Karpas-422 (cell line): ENCODE measurements around the gene NECTIN1. TPM values are rescaled to one million over a fixed set of nuclear protein-coding genes. Genes with fewer than 3 reads are reported as not detected.

ENCODE experiments used
- DNase-seq: peaks from one replicate; pipeline ENCODE4 v3.0.0-alpha.2; 2015
- H2AFZ ChIP-seq: fragments of 200-600 bp; sonication (generic); 2 replicates; pipeline ENCODE4 v1.6.1; 2014; ENCODE audit warnings: antibody characterized with exemption, low read length, mixed read lengths
- H3K27ac ChIP-seq: fragments of 200-600 bp; sonication (generic); 2 replicates; pipeline ENCODE4 v1.5.1; 2014; ENCODE audit warnings: mild to moderate bottlenecking, low read length, moderate library complexity
- H3K27me3 ChIP-seq: fragments of 200-600 bp; sonication (generic); 2 replicates; pipeline ENCODE4 v1.6.1; 2014; ENCODE audit warnings: low read length, mixed read lengths
- H3K36me3 ChIP-seq: fragments of 200-600 bp; sonication (generic); 2 replicates; pipeline ENCODE4 v1.6.1; 2014; ENCODE audit warnings: low read length, mixed read lengths; ENCODE audit not compliant: insufficient read depth
- H3K4me1 ChIP-seq: fragments of 200-600 bp; sonication (generic); 2 replicates; pipeline ENCODE4 v1.6.1; 2014; ENCODE audit warnings: mild to moderate bottlenecking, low read length, mixed read lengths
- H3K4me2 ChIP-seq: fragments of 200-600 bp; sonication (generic); 2 replicates; pipeline ENCODE4 v1.6.1; 2014; ENCODE audit warnings: low read length, low read depth, mild to moderate bottlenecking; ENCODE audit not compliant: poor library complexity, severe bottlenecking
- H3K4me3 ChIP-seq: fragments of 200-600 bp; sonication (generic); 2 replicates; pipeline ENCODE4 v1.5.1; 2014; ENCODE audit warnings: mild to moderate bottlenecking, antibody characterized with exemption, low read length, mixed read lengths
- H3K79me2 ChIP-seq: fragments of 200-600 bp; sonication (generic); 2 replicates; pipeline ENCODE4 v1.6.1; 2014; ENCODE audit warnings: mild to moderate bottlenecking, low read length, mixed read lengths
- H3K9ac ChIP-seq: fragments of 200-600 bp; sonication (generic); 2 replicates; pipeline ENCODE4 v1.6.0; 2014; ENCODE audit warnings: low read length
- H3K9me2 ChIP-seq: fragments of 200-600 bp; sonication (generic), shearing (Covaris generic); replicated peaks from 2 replicates; pipeline ENCODE4 v1.6.0; 2014; ENCODE audit warnings: mild to moderate bottlenecking, low read length, moderate library complexity; ENCODE audit not compliant: insufficient read depth
- H3K9me3 ChIP-seq: fragments of 300-700, 200-600 bp; sonication (generic); 2 replicates; pipeline ENCODE4 v1.6.1; 2014; ENCODE audit warnings: low read length, mixed read lengths
- H4K20me1 ChIP-seq: fragments of 200-600 bp; sonication (generic); 2 replicates; pipeline ENCODE4 v1.6.1; 2014; ENCODE audit warnings: mild to moderate bottlenecking, antibody characterized with exemption, low read length, low read depth; ENCODE audit not compliant: insufficient read depth
- total RNA-seq: library from RNA; depleted of rRNA; stranded (reverse); fragments of >200 nt; shearing (Covaris generic); gene quantifications from 2 replicates; pipeline ENCODE4 v1.2.3, GENCODE V29; 2014; ENCODE audit warnings: low replicate concordance

The NECTIN1 gene
- total RNA-seq, 1 experiment from 2014 or later: not detected

GRCh38 chr11:119729951-119730613 lies 1.1 kb upstream of the NECTIN1 start:
- Histone ChIP-seq H3K4me3 (no peak overlapping the region), H4K20me1 (no peaks in the 10 kb centered on the region), H3K79me2 (no peaks in the 10 kb centered on the region), H2AFZ (no peak overlapping the region), H3K27me3 (no peaks in the 10 kb centered on the region), H3K4me1 (peaks cover 10% of the 10 kb centered on the region), H3K4me2 (peak overlapping the region; percentile 67), H3K9me3 (no peaks in the 10 kb centered on the region), H3K9me2 (no peaks in the 10 kb centered on the region), H3K9ac (no peak overlapping the region), H3K27ac (no peak overlapping the region), H3K36me3 (no peaks in the 10 kb centered on the region)
- DNase-seq: no peak

DNA sequence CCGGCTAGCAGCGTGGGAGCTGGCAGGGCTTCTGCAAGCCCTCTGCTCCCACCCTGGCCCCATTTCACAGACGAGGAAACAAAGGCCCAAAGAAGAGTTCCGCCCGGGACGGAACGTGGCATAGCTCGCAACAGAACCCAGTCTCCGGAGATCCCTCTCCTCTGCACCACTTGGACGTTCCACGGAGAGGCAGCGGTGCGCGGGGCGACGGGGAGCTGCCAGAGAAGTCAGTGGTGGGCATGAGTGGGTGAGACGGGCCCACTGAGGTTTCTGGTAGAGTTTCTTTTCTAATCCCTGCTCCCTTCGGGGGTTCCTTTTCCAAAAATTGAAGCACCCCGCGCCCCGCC lies 554 bp upstream of the NECTIN1 start:
- H3K27ac ChIP-seq: no peak overlapping the region
- H3K9me3 ChIP-seq: no peaks in the 10 kb centered on the region
- no peaks in the 10 kb centered on the region for H3K9me2 ChIP-seq
- H3K36me3 ChIP-seq: no peaks in the 10 kb centered on the region
- no peaks in the 10 kb centered on the region for H4K20me1 ChIP-seq
- H3K79me2 ChIP-seq: no peaks in the 10 kb centered on the region
- peak overlapping the region; percentile 61; the same call in 1 of the 2 replicates for H3K4me3 ChIP-seq
- no peaks in the 10 kb centered on the region for H3K27me3 ChIP-seq
- peak overlapping the region; percentile 51; the same call in 1 of the 2 replicates for H3K9ac ChIP-seq
- peaks cover 10% of the 10 kb centered on the region for H3K4me1 ChIP-seq
- peak overlapping the region; percentile 67 for H3K4me2 ChIP-seq
- no peak overlapping the region for H2AFZ ChIP-seq
- DNase-seq: no peak

GRCh38 chr11:119728211-119728626 lies 781 bp downstream of the NECTIN1 start:
- H3K27ac ChIP-seq: no peak overlapping the region
- no peaks in the 10 kb centered on the region for H3K79me2 ChIP-seq
- no peak overlapping the region for H3K4me2 ChIP-seq
- H3K27me3 ChIP-seq: no peaks in the 10 kb centered on the region
- H3K9me2 ChIP-seq: no peaks in the 10 kb centered on the region
- H3K9ac ChIP-seq: no peak overlapping the region
- H3K36me3 ChIP-seq: no peaks in the 10 kb centered on the region
- no peak overlapping the region for H2AFZ ChIP-seq
- peaks cover 10% of the 10 kb centered on the region for H3K4me1 ChIP-seq
- H3K9me3 ChIP-seq: no peaks in the 10 kb centered on the region
- no peak for DNase-seq
- no peaks in the 10 kb centered on the region for H4K20me1 ChIP-seq
- no peak overlapping the region for H3K4me3 ChIP-seq

- peaks cover 10% of the 10 kb centered on the region for H3K4me1 ChIP-seq
- no peaks in the 10 kb centered on the region for H3K9me3 ChIP-seq
- H3K79me2 ChIP-seq: no peaks in the 10 kb centered on the region
- DNase-seq: no peak
- no peaks in the 10 kb centered on the region for H3K27me3 ChIP-seq
- no peak overlapping the region for H3K9ac ChIP-seq
- H3K4me3 ChIP-seq: no peak overlapping the region
- H2AFZ ChIP-seq: no peak overlapping the region
- no peaks in the 10 kb centered on the region for H3K36me3 ChIP-seq
- H4K20me1 ChIP-seq: no peaks in the 10 kb centered on the region
- no peak overlapping the region for H3K4me2 ChIP-seq
- no peak overlapping the region for H3K27ac ChIP-seq
- H3K9me2 ChIP-seq: no peaks in the 10 kb centered on the region
Measured at GRCh38 chr11:119727523-119728151, 1.4 kb downstream of the NECTIN1 start.

DNA sequence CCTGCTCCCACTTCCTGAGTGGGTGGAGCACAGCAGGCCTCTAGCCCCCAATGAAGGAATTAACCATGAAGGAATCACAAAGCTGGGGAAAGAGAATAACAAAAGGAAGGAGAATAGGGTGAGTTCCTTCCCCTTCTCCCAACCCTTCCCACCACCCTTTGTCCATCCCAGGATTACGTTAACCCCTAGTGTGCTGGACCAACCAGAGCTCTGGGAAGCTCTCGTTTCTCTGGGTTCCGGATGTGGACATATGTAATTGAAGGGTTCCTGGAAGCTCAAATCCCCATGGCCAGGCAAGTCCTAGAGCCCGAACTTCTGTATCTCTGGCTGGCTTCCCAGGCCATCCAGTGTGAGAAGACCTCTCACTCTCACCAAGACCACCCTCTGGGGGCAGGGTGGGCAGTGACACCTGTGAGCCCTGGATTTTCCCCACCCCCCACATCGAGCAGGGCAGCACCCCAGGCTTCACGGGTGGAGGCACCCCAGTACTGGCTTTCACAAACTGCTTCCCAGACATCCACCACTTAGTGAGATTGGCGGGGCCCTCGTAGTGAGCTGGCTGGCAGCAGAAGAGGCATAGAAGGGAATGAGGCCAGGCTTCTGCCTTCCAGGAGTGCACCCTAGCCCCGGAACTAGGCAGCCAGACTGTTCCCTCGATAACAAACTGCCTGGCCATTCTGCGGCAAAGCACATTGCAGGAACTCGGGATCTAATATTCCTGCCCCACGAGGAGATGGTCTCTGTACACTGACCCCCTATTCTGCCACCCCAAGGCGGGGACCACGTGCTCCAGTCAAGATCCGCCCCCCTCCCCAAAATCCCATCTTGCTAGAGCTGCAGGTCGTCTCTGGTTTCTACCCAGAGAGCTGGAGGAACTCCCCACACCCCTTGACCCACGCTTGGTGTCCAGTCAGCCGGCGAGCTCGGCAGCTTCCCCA lies 2.1 kb downstream of the NECTIN1 start:
- Histone ChIP-seq H3K27me3 (no peaks in the 10 kb centered on the region), H3K4me3 (no peak overlapping the region), H2AFZ (no peak overlapping the region), H3K9ac (no peak overlapping the region), H3K4me2 (no peak overlapping the region), H3K4me1 (peaks cover 10% of the 10 kb centered on the region), H3K36me3 (no peaks in the 10 kb centered on the region), H3K9me2 (no peaks in the 10 kb centered on the region), H3K79me2 (no peaks in the 10 kb centered on the region), H3K9me3 (no peaks in the 10 kb centered on the region), H4K20me1 (no peaks in the 10 kb centered on the region), H3K27ac (no peak overlapping the region)
- DNase-seq: no peak

DNA sequence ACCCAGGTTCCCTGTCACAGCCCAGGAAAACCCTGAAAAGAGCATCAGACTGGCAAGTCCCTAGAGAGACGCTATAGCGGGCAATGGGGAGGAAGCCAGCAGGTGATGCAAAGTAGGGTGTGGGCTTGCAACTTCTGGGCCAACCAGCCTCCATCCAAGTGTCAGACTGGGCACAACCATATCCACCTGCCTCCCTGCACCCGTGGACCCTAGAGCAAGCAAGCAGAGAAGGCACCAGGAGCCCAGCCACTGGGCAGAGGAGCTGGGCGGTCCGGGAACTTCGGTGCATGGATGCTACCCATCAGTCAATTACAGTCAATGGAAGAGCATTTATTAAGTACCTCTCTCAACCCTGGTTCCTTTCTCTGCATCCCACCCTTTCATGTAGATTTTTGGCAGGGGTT lies 2.8 kb downstream of the NECTIN1 start:
- H3K27ac ChIP-seq: no peak overlapping the region
- no peak overlapping the region for H3K4me2 ChIP-seq
- H3K36me3 ChIP-seq: no peaks in the 10 kb centered on the region
- no peaks in the 10 kb centered on the region for H3K79me2 ChIP-seq
- no peaks in the 10 kb centered on the region for H3K9me3 ChIP-seq
- no peak overlapping the region for H2AFZ ChIP-seq
- no peaks in the 10 kb centered on the region for H4K20me1 ChIP-seq
- H3K4me1 ChIP-seq: peaks cover 10% of the 10 kb centered on the region
- no peak for DNase-seq
- H3K4me3 ChIP-seq: no peak overlapping the region
- H3K9ac ChIP-seq: no peak overlapping the region
- no peaks in the 10 kb centered on the region for H3K27me3 ChIP-seq
- H3K9me2 ChIP-seq: no peaks in the 10 kb centered on the region

DNA sequence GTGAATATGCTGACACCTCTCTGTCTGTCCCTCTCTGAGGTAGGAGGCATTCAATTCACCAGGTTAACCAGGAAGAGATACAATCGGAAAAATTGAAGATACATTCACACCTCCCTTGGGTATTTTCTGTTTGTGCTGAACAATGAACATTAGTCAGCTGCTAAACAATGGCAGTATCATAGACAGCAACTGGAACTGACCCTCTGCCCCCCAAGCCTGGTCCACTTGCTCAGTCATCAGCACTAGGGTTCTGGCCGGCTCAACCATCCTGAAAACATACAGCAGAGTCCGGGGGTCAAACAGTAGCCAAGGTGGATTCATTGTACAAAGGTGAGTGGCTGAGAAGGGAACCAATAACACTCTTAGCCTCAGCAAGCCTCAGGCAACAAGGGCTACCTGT lies 4.0 kb downstream of the NECTIN1 start:
- H3K36me3 ChIP-seq: no peaks in the 10 kb centered on the region
- H3K9me2 ChIP-seq: no peaks in the 10 kb centered on the region
- peaks cover 10% of the 10 kb centered on the region for H3K4me1 ChIP-seq
- H3K9me3 ChIP-seq: no peaks in the 10 kb centered on the region
- no peak overlapping the region for H3K9ac ChIP-seq
- H3K79me2 ChIP-seq: no peaks in the 10 kb centered on the region
- no peak overlapping the region for H2AFZ ChIP-seq
- no peak overlapping the region for H3K4me2 ChIP-seq
- no peak overlapping the region for H3K4me3 ChIP-seq
- DNase-seq: no peak
- no peaks in the 10 kb centered on the region for H3K27me3 ChIP-seq
- H3K27ac ChIP-seq: no peak overlapping the region
- no peaks in the 10 kb centered on the region for H4K20me1 ChIP-seq

DNA sequence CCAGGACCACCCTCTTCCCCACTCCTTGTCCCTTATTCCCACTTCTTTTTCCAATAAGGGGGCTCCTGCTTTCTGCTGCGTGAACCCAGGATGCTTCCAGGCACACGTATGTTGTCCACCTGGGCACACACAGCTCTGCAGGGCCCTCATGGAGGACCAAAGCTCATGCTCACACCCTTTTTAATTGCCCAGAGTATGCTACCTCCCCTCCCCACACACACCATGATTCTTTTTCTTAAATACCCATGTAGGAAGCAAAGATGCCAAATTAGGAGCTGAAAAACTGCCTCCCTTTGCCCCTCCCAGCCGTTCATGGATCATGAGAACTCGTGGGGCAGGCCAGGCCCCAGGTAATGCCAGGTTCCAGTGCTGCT lies 5.1 kb downstream of the NECTIN1 start:
- Histone ChIP-seq H3K79me2 (no peaks in the 10 kb centered on the region), H3K9me3 (no peaks in the 10 kb centered on the region), H3K27me3 (no peaks in the 10 kb centered on the region), H3K9ac (no peak overlapping the region), H3K36me3 (no peaks in the 10 kb centered on the region), H3K9me2 (no peaks in the 10 kb centered on the region), H2AFZ (no peak overlapping the region), H3K4me2 (no peak overlapping the region), H3K4me3 (no peak overlapping the region), H3K27ac (no peak overlapping the region), H3K4me1 (peaks cover 7% of the 10 kb centered on the region), H4K20me1 (no peaks in the 10 kb centered on the region)
- DNase-seq: no peak
